ENCODE results near the gene TRMT61B.

DNA sequence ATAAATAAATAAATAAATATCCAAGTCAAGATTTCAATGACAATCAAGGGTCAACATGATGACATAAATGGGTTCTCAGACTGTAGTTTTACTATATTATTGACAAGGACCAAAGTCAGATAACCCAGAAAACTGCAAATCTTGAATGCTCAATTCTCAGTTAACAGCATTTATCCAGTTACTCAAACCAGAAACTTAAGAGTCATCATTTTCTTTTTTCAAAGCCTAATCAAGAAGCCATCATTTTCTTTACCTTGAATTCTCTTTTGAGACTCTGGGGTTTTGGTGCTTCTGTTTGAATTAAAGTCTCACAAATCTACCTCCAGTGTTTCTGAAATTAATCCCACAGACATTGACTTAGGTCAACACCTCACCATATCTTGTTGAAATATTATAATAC, 14.1 kb downstream of the TRMT61B start:
- TF ChIP-seq POLR2A (IDR thresholded peaks at IDR 0.05; ENCODE audit: low read length) (no peak), GATA1 (IDR thresholded peaks at IDR 0.05; ENCODE audit: low read depth, low read length) (no peak)

All from erythroblast (primary cell).